SK-N-MC (cell line): ENCODE data around the gene ZNF786.

Experiments used
- DNase-seq: peaks from one replicate; pipeline ENCODE4 v3.0.0-alpha.2; 2011; ENCODE audit warnings: low read depth, low spot score
- H3K27ac ChIP-seq: fragments of 200-600 bp; sonication (generic); 2 replicates; pipeline ENCODE4 v1.5.1; 2016; ENCODE audit warnings: mixed run types
- H3K36me3 ChIP-seq: fragments of 200-600 bp; sonication (generic); 2 replicates; pipeline ENCODE4 v1.6.1; 2017; ENCODE audit warnings: antibody characterized with exemption, low read length, mixed read lengths; ENCODE audit not compliant: insufficient read depth
- H3K4me3 ChIP-seq: fragments of 200-600 bp; sonication (generic); 2 replicates; pipeline ENCODE4 v1.5.1; 2016
- H3K9ac ChIP-seq: fragments of 200-600 bp; sonication (generic); 2 replicates; pipeline ENCODE4 v1.8.0; 2017; ENCODE audit warnings: mixed run types, mixed read lengths; ENCODE audit not compliant: insufficient read length
- H3K9me3 ChIP-seq: fragments of 200-600 bp; sonication (generic); 2 replicates; pipeline ENCODE4 v1.6.1; 2017; ENCODE audit warnings: low read depth, mild to moderate bottlenecking, antibody characterized with exemption, low read length, moderate library complexity, mixed read lengths
- EZH2 ChIP-seq: fragments of 200-600 bp; sonication (generic); IDR thresholded peaks from one replicate; pipeline ENCODE4 v1.6.1; 2017; ENCODE audit warnings: antibody characterized with exemption
- FOXP2 ChIP-seq: optimal IDR thresholded peaks from 2 replicates; pipeline ENCODE3; 2011; ENCODE audit warnings: mild to moderate bottlenecking, moderate library complexity; ENCODE audit not compliant: insufficient read depth; ENCODE audit errors: extremely low read length, control extremely low read depth
- POLR2AphosphoS5 ChIP-seq: IDR thresholded peaks from 2 replicates; pipeline ENCODE4 v1.6.1; 2012; ENCODE audit warnings: mild to moderate bottlenecking, low read depth, low read length, borderline replicate concordance

Gene ZNF786

GRCh38 chr7:149090397-149091195, at the start of gene ZNF786:
ZNF786 (minus strand) TSS chr7:149090718; CDS start chr7:149090640, 78 bp downstream.
- TF ChIP-seq EZH2 (no peak), POLR2AphosphoS5 (peak; percentile 91; the same call in 1 of the 2 replicates), FOXP2 (peak; percentile 82)
- Histone ChIP-seq H3K9ac (peak within 1 kb of the TSS; percentile 84), H3K36me3 (peaks cover 23% of the 10 kb centered on the region), H3K4me3 (peak within 1 kb of the TSS; percentile 92), H3K27ac (peak within 1 kb of the TSS; percentile 45; the same call in 1 of the 2 replicates), H3K9me3 (no peaks in the 10 kb centered on the region)
- peak; percentile 24 for DNase-seq

- no peak for DNase-seq
- no peak overlapping the region for H3K4me3 ChIP-seq
Measured at GRCh38 chr7:149136118-149136517, 45.6 kb upstream of the ZNF786 start.

DNA sequence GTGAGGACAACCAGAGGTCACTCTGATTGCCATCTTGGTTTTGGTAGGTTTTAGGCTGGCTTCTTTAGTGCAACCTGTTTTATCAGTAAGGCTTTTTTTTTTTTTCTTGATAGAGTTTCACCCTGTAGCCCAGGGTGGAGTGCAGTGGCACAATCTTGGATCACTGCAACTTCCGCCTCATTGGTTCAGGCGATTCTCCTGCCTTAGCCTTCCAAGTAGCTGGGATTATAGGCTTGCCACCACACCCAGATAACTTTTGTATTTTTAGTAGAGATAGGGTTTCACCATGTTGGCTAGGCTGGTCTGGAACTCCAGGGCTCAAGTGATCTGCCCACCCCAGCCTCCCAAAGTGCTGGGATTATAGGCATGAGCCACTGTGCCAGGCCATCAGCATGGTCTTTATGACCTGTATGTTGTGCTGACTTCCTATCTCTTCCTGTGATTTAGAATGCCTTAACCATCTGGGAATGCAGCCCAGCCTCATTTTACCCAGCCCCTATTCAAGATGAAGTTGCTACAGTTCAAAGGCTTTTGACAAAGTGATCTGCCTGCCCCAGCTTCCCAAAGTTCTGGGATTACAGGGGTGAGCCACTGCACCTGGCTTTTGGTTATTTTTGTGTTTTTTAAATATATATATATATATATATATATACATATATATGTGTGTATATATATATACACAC, 42.7 kb upstream of the ZNF786 start:
- Histone ChIP-seq H3K36me3 (peaks cover 15% of the 10 kb centered on the region), H3K4me3 (no peak overlapping the region), H3K9me3 (0 out of 2 replicates have a peak, but pooled peaks cover 2% of the 10 kb centered on the region), H3K27ac (no peak overlapping the region), H3K9ac (no peak overlapping the region)
- DNase-seq, result no peak
- TF ChIP-seq POLR2AphosphoS5, result no peak
- no peak for TF ChIP-seq EZH2
- TF ChIP-seq FOXP2, result no peak

More at GRCh38 chr7:149136118-149136517, 45.6 kb upstream of the ZNF786 start:
- peaks cover 4% of the 10 kb centered on the region; the same call in 1 of the 2 replicates for H3K36me3 ChIP-seq
- H3K27ac ChIP-seq, result no peak overlapping the region
- H3K9me3 ChIP-seq, result no peaks in the 10 kb centered on the region
- TF ChIP-seq POLR2AphosphoS5 (no peak), FOXP2 (no peak), EZH2 (no peak)
- no peak overlapping the region for H3K9ac ChIP-seq

DNA sequence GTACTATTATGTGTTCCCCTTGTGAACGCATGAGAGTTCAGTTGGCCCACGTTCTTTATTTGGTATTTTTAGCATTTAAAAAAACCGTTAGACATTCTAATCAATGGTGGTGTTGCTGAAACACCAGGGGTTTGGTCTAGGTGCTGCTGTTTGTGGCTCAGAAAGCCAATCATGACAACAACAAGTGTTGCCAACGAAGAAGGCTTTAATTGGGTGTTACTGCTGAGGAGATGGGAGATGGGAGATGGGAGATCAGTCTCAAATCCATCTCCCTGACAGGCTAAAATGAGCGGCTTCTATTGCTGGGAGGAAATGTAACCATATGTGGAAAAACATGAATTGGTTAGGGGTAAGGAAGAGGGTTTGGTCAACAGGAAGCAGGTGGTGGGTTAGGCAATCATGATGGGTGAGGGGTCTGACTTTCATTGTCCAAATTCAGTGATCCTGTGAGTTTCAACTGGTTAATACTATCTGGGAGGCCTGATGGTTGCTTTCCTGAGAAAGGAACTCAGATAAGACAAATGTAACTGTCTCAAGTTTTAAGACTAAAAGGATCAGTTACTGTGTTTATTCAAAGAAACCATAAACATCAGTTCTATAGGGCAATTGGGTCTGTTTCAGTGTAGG, 40.2 kb upstream of the ZNF786 start:
- Histone ChIP-seq H3K9me3 (0 out of 2 replicates have a peak, but pooled peaks cover 2% of the 10 kb centered on the region), H3K4me3 (no peak overlapping the region), H3K9ac (no peak overlapping the region), H3K36me3 (peaks cover 15% of the 10 kb centered on the region), H3K27ac (no peak overlapping the region)
- TF ChIP-seq POLR2AphosphoS5, result no peak
- no peak for TF ChIP-seq EZH2
- no peak for TF ChIP-seq FOXP2
- DNase-seq, result no peak

DNA sequence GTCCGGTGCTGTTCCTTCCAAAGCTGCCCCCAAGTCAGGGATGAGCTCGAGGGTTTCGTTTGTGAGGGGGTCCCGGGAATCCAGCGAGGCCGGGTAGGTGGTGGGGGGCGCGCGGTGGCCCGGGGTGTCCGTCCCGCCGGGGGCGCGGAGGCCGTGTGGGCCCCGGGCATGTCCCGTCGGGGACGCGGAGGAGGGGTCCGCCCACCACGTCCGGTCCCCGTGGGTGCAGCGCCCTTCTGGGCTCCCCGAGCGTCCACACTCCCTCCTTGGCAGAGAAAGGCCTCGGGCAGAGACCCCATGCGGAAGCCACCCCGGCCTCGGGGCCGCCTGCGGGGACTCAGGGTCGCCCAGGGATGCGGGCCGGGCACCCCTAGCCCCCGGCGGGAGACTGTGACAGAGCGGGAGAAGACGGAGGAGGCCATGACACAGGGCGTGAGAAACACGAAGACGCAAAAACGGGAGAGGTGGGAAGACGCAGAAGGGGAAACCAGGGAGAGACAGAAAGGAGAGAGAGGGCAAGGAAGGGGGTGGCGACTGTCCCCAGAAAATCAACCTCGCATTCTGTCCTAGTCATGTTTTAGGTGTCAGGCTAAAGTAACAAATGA, 36.2 kb upstream of the ZNF786 start:
- Histone ChIP-seq H3K36me3 (peaks cover 15% of the 10 kb centered on the region), H3K9me3 (0 out of 2 replicates have a peak, but pooled peaks cover 2% of the 10 kb centered on the region), H3K27ac (peak overlapping the region; percentile 90), H3K4me3 (peak overlapping the region; percentile 88), H3K9ac (peak overlapping the region; percentile 95)
- TF ChIP-seq POLR2AphosphoS5, result no peak; the same call in 1 of the 2 replicates
- TF ChIP-seq FOXP2, result no peak
- TF ChIP-seq EZH2, result no peak
- no peak for DNase-seq

DNA sequence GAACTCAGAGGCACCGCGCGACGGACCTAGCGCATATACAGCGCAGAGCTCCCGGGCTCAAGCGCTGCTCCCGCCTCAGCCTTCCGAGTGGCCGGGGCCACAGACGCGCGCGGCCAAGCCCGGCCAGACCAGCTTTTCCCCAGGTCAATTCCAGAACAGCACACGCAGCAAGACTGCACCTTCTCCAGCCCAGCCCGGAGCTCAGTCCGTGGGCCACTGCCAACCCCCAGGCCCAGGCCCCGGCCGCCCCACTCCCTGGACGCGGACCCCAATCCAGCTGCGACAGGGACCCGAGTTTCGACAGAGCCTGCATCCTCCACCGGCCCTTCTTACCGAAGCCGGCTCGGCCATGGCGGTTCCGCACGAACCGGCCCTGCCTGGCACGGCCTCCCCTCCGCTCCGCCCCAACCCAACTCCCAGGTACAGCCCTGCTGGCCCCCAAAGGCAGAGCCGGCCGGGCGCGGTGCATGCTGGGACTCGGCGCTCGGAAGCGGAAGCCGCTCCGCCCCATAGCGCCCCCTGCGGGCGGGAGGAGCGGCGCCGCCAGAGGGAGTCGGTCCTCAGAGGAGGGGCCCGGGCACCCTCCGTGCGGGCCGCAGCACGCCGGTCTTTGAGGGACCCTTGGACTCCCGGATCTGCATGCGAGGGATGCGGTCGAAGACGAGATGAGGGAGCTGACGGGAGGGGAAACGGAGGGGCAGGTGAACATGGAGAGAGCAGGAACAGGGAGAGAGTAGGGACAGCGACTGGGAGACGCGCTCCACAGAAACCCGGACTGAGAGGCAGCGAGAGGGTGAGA, 35.5 kb upstream of the ZNF786 start, which contains the start of gene ZNF425:
TSS of gene ZNF425 (minus strand) at position 462 of the 799 bp plus-strand sequence. CDS start at position 351, 111 bp downstream.
- H3K4me3 ChIP-seq, result peak within 1 kb of the TSS; percentile 88
- H3K9me3 ChIP-seq, result 0 out of 2 replicates have a peak, but pooled peaks cover 2% of the 10 kb centered on the region
- H3K9ac ChIP-seq, result peak within 1 kb of the TSS; percentile 95
- H3K27ac ChIP-seq, result peak within 1 kb of the TSS; percentile 90
- no peak for DNase-seq
- H3K36me3 ChIP-seq, result peaks cover 11% of the 10 kb centered on the region
- TF ChIP-seq POLR2AphosphoS5 (peak; percentile 98), EZH2 (no peak)

GRCh38 chr7:149125189-149125862, 34.8 kb upstream of the ZNF786 start:
- Histone ChIP-seq H3K9ac (peak overlapping the region; percentile 95), H3K9me3 (no peaks in the 10 kb centered on the region), H3K4me3 (peak overlapping the region; percentile 88), H3K36me3 (peaks cover 3% of the 10 kb centered on the region), H3K27ac (no peak overlapping the region)
- no peak for DNase-seq
- TF ChIP-seq EZH2, result no peak
- no peak for TF ChIP-seq FOXP2
- TF ChIP-seq POLR2AphosphoS5, result 0 out of 2 replicates have a peak, but pooled peaks have one; percentile 14
